ENCODE results near the gene EMC6.

EMC6 gene

GRCh38 chr17:3657874-3658783 is 10.5 kb upstream of the EMC6 start:
- Histone ChIP-seq H3K9me3 (ENCODE audit: low read length) (no peaks in the 10 kb centered on the region), H3F3A (ENCODE audit: insufficient read depth, low read length) (no peaks in the 10 kb centered on the region), H3K4me1 (ENCODE audit: insufficient read depth, low read length, severe bottlenecking) (no peaks in the 10 kb centered on the region), H2AFZ (ENCODE audit: low read length) (no peak overlapping the region), H3K27ac (ENCODE audit: low read depth, low read length, poor library complexity, severe bottlenecking) (no peak overlapping the region), H3K27me3 (ENCODE audit: insufficient read depth, low read length) (no peaks in the 10 kb centered on the region), H3K79me2 (ENCODE audit: insufficient read depth, low read length) (no peaks in the 10 kb centered on the region), H3K9ac (ENCODE audit: low read length) (no peak overlapping the region), H3K4me3 (ENCODE audit: low read depth, low read length, poor library complexity, severe bottlenecking) (no peak overlapping the region), H3K9me2 (ENCODE audit: low read depth, low read length) (no peaks in the 10 kb centered on the region), H4K20me1 (ENCODE audit: insufficient read depth, low read length) (no peaks in the 10 kb centered on the region), H3K4me2 (ENCODE audit: low read length) (no peak overlapping the region), H3K36me3 (ENCODE audit: insufficient read depth, low read length) (no peaks in the 10 kb centered on the region; the same call in 1 of the 2 replicates)
- TF ChIP-seq EZH2 (IDR thresholded peaks at IDR 0.05; ENCODE audit: borderline replicate concordance, low read length), result no peak
- no peak for TF ChIP-seq CTCF (IDR thresholded peaks at IDR 0.05; ENCODE audit: low read length)

GRCh38 chr17:3658784-3659449 is 9.7 kb upstream of the EMC6 start:
- Histone ChIP-seq H3K4me1 (ENCODE audit: insufficient read depth, low read length, severe bottlenecking) (no peaks in the 10 kb centered on the region), H4K20me1 (ENCODE audit: insufficient read depth, low read length) (no peaks in the 10 kb centered on the region), H3K9me2 (ENCODE audit: low read depth, low read length) (no peaks in the 10 kb centered on the region), H3F3A (ENCODE audit: insufficient read depth, low read length) (no peaks in the 10 kb centered on the region), H3K27me3 (ENCODE audit: insufficient read depth, low read length) (no peaks in the 10 kb centered on the region), H3K9me3 (ENCODE audit: low read length) (no peaks in the 10 kb centered on the region), H3K79me2 (ENCODE audit: insufficient read depth, low read length) (no peaks in the 10 kb centered on the region), H3K36me3 (ENCODE audit: insufficient read depth, low read length) (no peaks in the 10 kb centered on the region; the same call in 1 of the 2 replicates), H2AFZ (ENCODE audit: low read length) (no peak overlapping the region), H3K4me2 (ENCODE audit: low read length) (no peak overlapping the region), H3K4me3 (ENCODE audit: low read depth, low read length, poor library complexity, severe bottlenecking) (no peak overlapping the region), H3K9ac (ENCODE audit: low read length) (no peak overlapping the region), H3K27ac (ENCODE audit: low read depth, low read length, poor library complexity, severe bottlenecking) (no peak overlapping the region)
- TF ChIP-seq EZH2 (IDR thresholded peaks at IDR 0.05; ENCODE audit: borderline replicate concordance, low read length) (no peak), CTCF (IDR thresholded peaks at IDR 0.05; ENCODE audit: low read length) (no peak)

- no peaks in the 10 kb centered on the region for H3K27me3 ChIP-seq (ENCODE audit: insufficient read depth, low read length)
- H3K4me1 ChIP-seq (ENCODE audit: insufficient read depth, low read length, severe bottlenecking), result no peaks in the 10 kb centered on the region
- H3K9me3 ChIP-seq (ENCODE audit: low read length), result no peaks in the 10 kb centered on the region
- no peak overlapping the region for H2AFZ ChIP-seq (ENCODE audit: low read length)
- H3K36me3 ChIP-seq (ENCODE audit: insufficient read depth, low read length), result no peaks in the 10 kb centered on the region; the same call in 1 of the 2 replicates
- H3K79me2 ChIP-seq (ENCODE audit: insufficient read depth, low read length), result no peaks in the 10 kb centered on the region
- no peak overlapping the region for H3K4me3 ChIP-seq (ENCODE audit: low read depth, low read length, poor library complexity, severe bottlenecking)
- no peak overlapping the region for H3K4me2 ChIP-seq (ENCODE audit: low read length)
- TF ChIP-seq EZH2 (IDR thresholded peaks at IDR 0.05; ENCODE audit: borderline replicate concordance, low read length), result no peak
- TF ChIP-seq CTCF (IDR thresholded peaks at IDR 0.05; ENCODE audit: low read length), result no peak
- H4K20me1 ChIP-seq (ENCODE audit: insufficient read depth, low read length), result no peaks in the 10 kb centered on the region
- no peak overlapping the region for H3K9ac ChIP-seq (ENCODE audit: low read length)
- no peaks in the 10 kb centered on the region for H3K9me2 ChIP-seq (ENCODE audit: low read depth, low read length)
- H3F3A ChIP-seq (ENCODE audit: insufficient read depth, low read length), result no peaks in the 10 kb centered on the region
- no peak overlapping the region for H3K27ac ChIP-seq (ENCODE audit: low read depth, low read length, poor library complexity, severe bottlenecking)
Observed at GRCh38 chr17:3659541-3660111, 9.0 kb upstream of the EMC6 start.

Measured in OCI-LY1 (cell line).